GM12892 (cell line): Measurements from ENCODE around the gene PTBP2.

ENCODE experiments used
- DNase-seq: peaks from one replicate; pipeline ENCODE4 v3.0.0; 2011; ENCODE audit not compliant: insufficient read length
- FAIRE-seq: peaks from 2 replicates; lab custom pipeline; 2011; peaks lifted over from hg19 to GRCh38; lab: Jason Lieb, UNC
- POLR2A ChIP-seq: IDR thresholded peaks from 2 replicates; pipeline ENCODE4 v1.6.1; 2011; ENCODE audit warnings: low read depth, low read length, control low read depth
- POLR2AphosphoS5 ChIP-seq: IDR thresholded peaks from 2 replicates; pipeline ENCODE4 v1.6.1; 2011; ENCODE audit warnings: low read depth, low read length, control low read depth
- TAF1 ChIP-seq: IDR thresholded peaks from 2 replicates; pipeline ENCODE4 v1.6.1; 2011; ENCODE audit warnings: low read depth, mild to moderate bottlenecking, control low read depth, low read length, borderline replicate concordance

Gene PTBP2

GRCh38 chr1:96713649-96714048 is 7.9 kb upstream of the PTBP2 start:
- DNase-seq (no peak), FAIRE-seq (no peak)
- TF ChIP-seq POLR2A = no peak
- no peak for TF ChIP-seq TAF1
- TF ChIP-seq POLR2AphosphoS5 = no peak

- FAIRE-seq = no peak
- DNase-seq = no peak
- TF ChIP-seq TAF1 (no peak), POLR2A (no peak), POLR2AphosphoS5 (no peak)
These were observed 6.7 kb upstream of the PTBP2 start for GRCh38 chr1:96714881-96715280.

GRCh38 chr1:96715482-96715881 is 6.1 kb upstream of the PTBP2 start:
- TF ChIP-seq TAF1 (no peak), POLR2A (no peak), POLR2AphosphoS5 (no peak)
- FAIRE-seq = no peak
- no peak for DNase-seq

GRCh38 chr1:96721053-96721415 is 550 bp upstream of the PTBP2 start:
- TF ChIP-seq POLR2AphosphoS5 (no peak), POLR2A (no peak), TAF1 (no peak)
- FAIRE-seq (peak; percentile 46), DNase-seq (no peak)

- TF ChIP-seq TAF1 (no peak), POLR2A (0 out of 2 replicates have a peak, but pooled peaks have one; percentile 10)
- peak; percentile 56 for DNase-seq
- peak; percentile 67 for FAIRE-seq
These were observed 758 bp downstream of the PTBP2 start for GRCh38 chr1:96722161-96722922.

GRCh38 chr1:96722958-96723357 is 1.4 kb downstream of the PTBP2 start:
- DNase-seq = no peak
- no peak for FAIRE-seq
- TF ChIP-seq TAF1 (no peak), POLR2AphosphoS5 (no peak), POLR2A (no peak)

GRCh38 chr1:96723377-96723776 is 1.8 kb downstream of the PTBP2 start:
- no peak for DNase-seq
- TF ChIP-seq TAF1 (no peak), POLR2AphosphoS5 (no peak), POLR2A (no peak)
- FAIRE-seq = no peak

- FAIRE-seq (no peak), DNase-seq (no peak)
- no peak for TF ChIP-seq POLR2AphosphoS5
- TF ChIP-seq POLR2A = no peak
- TF ChIP-seq TAF1 = no peak
These were observed 2.4 kb downstream of the PTBP2 start for GRCh38 chr1:96723936-96724335.

GRCh38 chr1:96727860-96728259 is 6.3 kb downstream of the PTBP2 start:
- FAIRE-seq (no peak), DNase-seq (no peak)
- TF ChIP-seq POLR2A = no peak
- no peak for TF ChIP-seq POLR2AphosphoS5
- no peak for TF ChIP-seq TAF1

GRCh38 chr1:96730574-96731298 is 9.2 kb downstream of the PTBP2 start:
- DNase-seq (no peak), FAIRE-seq (peak; percentile 62)
- TF ChIP-seq POLR2A (no peak), POLR2AphosphoS5 (no peak), TAF1 (no peak)

- FAIRE-seq (no peak), DNase-seq (no peak)
- TF ChIP-seq POLR2AphosphoS5 = no peak
- no peak for TF ChIP-seq POLR2A
- TF ChIP-seq TAF1 = no peak
These were observed 19.8 kb downstream of the PTBP2 start for GRCh38 chr1:96741335-96741734.
